Measurements from ENCODE around the gene SSBP1. TPM values are rescaled to one million over a fixed set of nuclear protein-coding genes. Genes with fewer than 3 reads are reported as not detected.
A peak's percentile ranks its signal among the peaks of the same experiment; 100 is the strongest.

The SSBP1 gene
- total and polyA plus RNA-seq, 2 donors (not counting 3 experiments of a cell fraction or from before 2014, with no cell fraction given): 77.9 to 169 TPM

DNA sequence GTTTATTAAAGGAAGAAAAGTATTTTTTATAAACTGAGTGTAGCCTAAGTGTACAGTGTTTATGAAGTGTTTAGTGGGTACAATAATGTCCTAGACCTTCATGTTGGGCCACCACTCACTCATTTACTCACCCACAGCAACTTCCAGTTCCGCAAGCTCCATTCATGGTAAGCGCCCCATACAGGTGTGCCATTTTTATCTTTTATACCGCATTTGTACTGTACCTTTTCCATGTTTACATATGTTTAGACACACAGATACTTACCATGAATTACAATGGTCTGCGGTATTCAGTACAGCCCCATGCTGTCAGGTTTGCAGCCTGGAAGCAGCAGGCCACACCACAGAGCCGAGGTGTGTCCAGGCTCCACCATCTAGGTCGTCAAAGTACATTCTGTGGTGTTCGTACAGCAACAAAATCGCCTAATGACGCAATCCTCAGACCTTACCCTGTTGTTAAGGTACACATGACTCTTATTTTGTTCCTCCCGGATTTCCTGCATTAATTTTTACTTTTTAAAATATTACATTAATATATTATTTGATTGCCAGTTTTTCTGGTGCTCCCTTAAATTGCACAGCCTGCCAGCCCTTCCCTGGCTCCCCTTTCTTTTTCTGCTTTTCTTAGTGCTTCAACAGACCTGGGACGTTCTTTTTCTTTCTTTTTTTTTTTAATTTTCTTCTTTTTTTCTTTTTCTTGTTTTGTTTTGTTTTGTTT, 881 bp upstream of the SSBP1 start:
- TF ChIP-seq POLR2AphosphoS5 (IDR thresholded peaks at IDR 0.05; ENCODE audit: insufficient read depth, low read depth, low read length) (no peak), JUN (IDR thresholded peaks at IDR 0.05; ENCODE audit: borderline replicate concordance, insufficient read depth, insufficient read length, low read depth) (no peak), EZH2 (IDR thresholded peaks at IDR 0.05; ENCODE audit: borderline replicate concordance, low read depth, low read length, severe bottlenecking) (no peak), MYC (IDR thresholded peaks at IDR 0.05; ENCODE audit: low read depth, low read length) (no peak), FOS (IDR thresholded peaks at IDR 0.05; ENCODE audit: borderline replicate concordance, insufficient read depth, low read length) (no peak), GATA2 (IDR thresholded peaks at IDR 0.05; ENCODE audit: insufficient read depth, insufficient read length, low read depth, low read length) (no peak), POLR2A (IDR thresholded peaks at IDR 0.05; ENCODE audit: low read depth, low read length) (no peak)
- TF ChIP-seq, protein P1, sequence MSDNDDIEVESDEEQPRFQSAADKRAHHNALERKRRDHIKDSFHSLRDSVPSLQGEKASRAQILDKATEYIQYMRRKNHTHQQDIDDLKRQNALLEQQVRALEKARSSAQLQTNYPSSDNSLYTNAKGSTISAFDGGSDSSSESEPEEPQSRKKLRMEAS (IDR thresholded peaks at IDR 0.05; ENCODE audit: insufficient read depth, insufficient read length): no peak
- TF ChIP-seq, protein P2, sequence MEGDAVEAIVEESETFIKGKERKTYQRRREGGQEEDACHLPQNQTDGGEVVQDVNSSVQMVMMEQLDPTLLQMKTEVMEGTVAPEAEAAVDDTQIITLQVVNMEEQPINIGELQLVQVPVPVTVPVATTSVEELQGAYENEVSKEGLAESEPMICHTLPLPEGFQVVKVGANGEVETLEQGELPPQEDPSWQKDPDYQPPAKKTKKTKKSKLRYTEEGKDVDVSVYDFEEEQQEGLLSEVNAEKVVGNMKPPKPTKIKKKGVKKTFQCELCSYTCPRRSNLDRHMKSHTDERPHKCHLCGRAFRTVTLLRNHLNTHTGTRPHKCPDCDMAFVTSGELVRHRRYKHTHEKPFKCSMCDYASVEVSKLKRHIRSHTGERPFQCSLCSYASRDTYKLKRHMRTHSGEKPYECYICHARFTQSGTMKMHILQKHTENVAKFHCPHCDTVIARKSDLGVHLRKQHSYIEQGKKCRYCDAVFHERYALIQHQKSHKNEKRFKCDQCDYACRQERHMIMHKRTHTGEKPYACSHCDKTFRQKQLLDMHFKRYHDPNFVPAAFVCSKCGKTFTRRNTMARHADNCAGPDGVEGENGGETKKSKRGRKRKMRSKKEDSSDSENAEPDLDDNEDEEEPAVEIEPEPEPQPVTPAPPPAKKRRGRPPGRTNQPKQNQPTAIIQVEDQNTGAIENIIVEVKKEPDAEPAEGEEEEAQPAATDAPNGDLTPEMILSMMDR (IDR thresholded peaks at IDR 0.05; ENCODE audit: extremely low read depth in 1 of 2, insufficient read depth in 1 of 2, low read depth in 1 of 2, low read length in 2 of 2): no peak
- Histone ChIP-seq H2AFZ (ENCODE audit: low read depth, low read length) (peak overlapping the region; percentile 98), H3K9ac (replicated peaks; ENCODE audit: extremely low read depth, insufficient read depth, low read length) (peak overlapping the region; percentile 98), H3K4me1 (ENCODE audit: control insufficient read depth, extremely low read depth, insufficient read depth, low read length) (peaks cover 16% of the 10 kb centered on the region), H3K9me1 (replicated peaks; ENCODE audit: control insufficient read depth, extremely low read depth, insufficient read depth, low read length) (no peaks in the 10 kb centered on the region), H3K9me3 (replicated peaks; ENCODE audit: control insufficient read depth, insufficient read depth, low read length) (no peaks in the 10 kb centered on the region), H3K79me2 (ENCODE audit: control insufficient read depth, insufficient read depth, low read length) (peaks cover 36% of the 10 kb centered on the region), H4K20me1 (replicated peaks; ENCODE audit: control insufficient read depth, extremely low read depth, insufficient read depth, low read length) (no peaks in the 10 kb centered on the region), H3K4me2 (ENCODE audit: insufficient read depth, low read length) (peak overlapping the region; percentile 87), H3K36me3 (ENCODE audit: control insufficient read depth in 2 of 2, extremely low read depth in 1 of 2, insufficient read depth in 2 of 2, low read length in 2 of 2) (peaks cover 3 to 8% of the 10 kb centered on the region in 2 experiments), H3K27ac (ENCODE audit: insufficient read depth, low read depth, low read length) (peak overlapping the region; percentile 62), H3K27me3 (ENCODE audit: control insufficient read depth in 2 of 2, insufficient read depth in 2 of 2, low read length in 2 of 2) (no peaks in the 10 kb centered on the region), H3K4me3 (replicated peaks in 1 of 3; ENCODE audit: insufficient read depth in 1 of 3, low read depth in 1 of 3, low read length in 3 of 3) (peak overlapping the region; percentile 74 to 99 (median 96))
- no peak for FAIRE-seq
- BruUV-seq (replicated peaks): TSS peak; percentile 61
- intact Hi-C loops (cut with micrococcal nuclease) (no loop called here), dilution Hi-C loops (cut with MboI; ENCODE audit: extremely low pct_ligation_motif_present, low sequenced_read_pairs) (no loop called here)
- CTCF ChIA-PET: interaction anchor here (1.0 to 3.3 kb wide), 25 partner anchors 9 to 1056 kb away, joined by 3 to 83 read pairs (median 7); partner anchors contain the start of genes DENND11 and MRPS33
- POLR2A ChIA-PET: interaction anchor here (1.0 kb wide), 1 partner anchor 63 kb away, joined by 3 read pairs; no protein-coding TSS in a partner anchor
- peak; percentile 26 for DNase-seq (ENCODE audit: low read depth, low spot score)

Measured in endothelial cell of umbilical vein (primary cell).